Measurements from ENCODE around the gene KLHL4. TPM values are rescaled to one million over a fixed set of nuclear protein-coding genes. Genes with fewer than 3 reads are reported as not detected.

KLHL4 gene
- total RNA-seq, 1 experiment from 2014 or later, result 0.10 TPM

DNA sequence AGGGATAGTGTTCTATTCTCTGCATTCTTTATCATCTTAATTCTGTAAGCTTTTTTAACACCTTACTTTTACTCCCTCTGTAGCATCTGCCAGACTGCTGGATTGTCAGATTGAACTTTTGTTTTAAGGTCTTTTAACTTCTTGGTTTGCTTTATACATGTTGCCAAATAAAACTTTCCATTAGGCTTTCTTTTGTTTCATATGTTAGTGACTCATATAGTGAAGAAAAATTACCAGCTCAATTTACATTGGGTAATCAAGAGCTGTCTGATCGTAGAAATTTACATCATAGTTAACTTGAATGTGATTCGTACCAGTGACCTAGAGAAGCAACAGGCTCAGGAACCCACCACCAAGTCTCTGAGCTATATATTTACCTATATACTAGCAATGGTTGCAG, 28.5 kb upstream of the KLHL4 start:
- RAD21 ChIA-PET (ENCODE audit: low non-redundant PET in 1 of 2, low total read pairs in 2 of 2, uncharacterized antibody in 2 of 2, unreplicated experiment in 2 of 2), result no interaction called here
- Histone ChIP-seq H3K9me2 (ENCODE audit: insufficient read depth) (no peaks in the 10 kb centered on the region), H3K9me3 (ENCODE audit: control insufficient read depth in 1 of 2, insufficient read depth in 1 of 2, low read depth in 1 of 2, low read length in 2 of 2) (no peaks in the 10 kb centered on the region), H2AFZ (ENCODE audit: low read depth, low read length, poor library complexity, severe bottlenecking) (no peak overlapping the region), H3K27ac (ENCODE audit: low read depth, low read length) (no peak overlapping the region), H3K4me1 (ENCODE audit: control insufficient read depth in 1 of 2, insufficient read depth in 2 of 2, low read length in 2 of 2) (no peaks in the 10 kb centered on the region), H3K27me3 (ENCODE audit: insufficient read depth, low read length) (no peaks in the 10 kb centered on the region), H3K79me2 (ENCODE audit: insufficient read depth, low read length) (no peaks in the 10 kb centered on the region), H3K9ac (ENCODE audit: low read length) (no peak overlapping the region), H4K20me1 (ENCODE audit: insufficient read depth) (no peaks in the 10 kb centered on the region), H3K4me2 (ENCODE audit: low read length) (no peak overlapping the region), H3K4me3 (replicated peaks in 1 of 2; ENCODE audit: low read depth in 1 of 2, low read length in 2 of 2) (no peak overlapping the region), H3K36me3 (ENCODE audit: control insufficient read depth in 1 of 2, insufficient read depth in 2 of 2, low read length in 2 of 2) (no peaks in the 10 kb centered on the region)
- POLR2A ChIA-PET, result no interaction called here
- intact Hi-C loops (cut with micrococcal nuclease), result no loop called here
- ATAC-seq (no peak), DNase-seq (ENCODE audit: low read depth, low spot score) (no peak)
- CTCF ChIA-PET, result no interaction called here
- TF ChIP-seq, protein P1, sequence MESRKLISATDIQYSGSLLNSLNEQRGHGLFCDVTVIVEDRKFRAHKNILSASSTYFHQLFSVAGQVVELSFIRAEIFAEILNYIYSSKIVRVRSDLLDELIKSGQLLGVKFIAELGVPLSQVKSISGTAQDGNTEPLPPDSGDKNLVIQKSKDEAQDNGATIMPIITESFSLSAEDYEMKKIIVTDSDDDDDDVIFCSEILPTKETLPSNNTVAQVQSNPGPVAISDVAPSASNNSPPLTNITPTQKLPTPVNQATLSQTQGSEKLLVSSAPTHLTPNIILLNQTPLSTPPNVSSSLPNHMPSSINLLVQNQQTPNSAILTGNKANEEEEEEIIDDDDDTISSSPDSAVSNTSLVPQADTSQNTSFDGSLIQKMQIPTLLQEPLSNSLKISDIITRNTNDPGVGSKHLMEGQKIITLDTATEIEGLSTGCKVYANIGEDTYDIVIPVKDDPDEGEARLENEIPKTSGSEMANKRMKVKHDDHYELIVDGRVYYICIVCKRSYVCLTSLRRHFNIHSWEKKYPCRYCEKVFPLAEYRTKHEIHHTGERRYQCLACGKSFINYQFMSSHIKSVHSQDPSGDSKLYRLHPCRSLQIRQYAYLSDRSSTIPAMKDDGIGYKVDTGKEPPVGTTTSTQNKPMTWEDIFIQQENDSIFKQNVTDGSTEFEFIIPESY (IDR thresholded peaks at IDR 0.05; ENCODE audit: extremely low read depth, insufficient replicate concordance, low read length), result no peak
- no peak for TF ChIP-seq JUND (IDR thresholded peaks at IDR 0.05)
- no peak for TF ChIP-seq ZNF274 (IDR thresholded peaks at IDR 0.05; ENCODE audit: low read depth, low read length)
- no TSS peak for BruUV-seq (replicated peaks)

DNA sequence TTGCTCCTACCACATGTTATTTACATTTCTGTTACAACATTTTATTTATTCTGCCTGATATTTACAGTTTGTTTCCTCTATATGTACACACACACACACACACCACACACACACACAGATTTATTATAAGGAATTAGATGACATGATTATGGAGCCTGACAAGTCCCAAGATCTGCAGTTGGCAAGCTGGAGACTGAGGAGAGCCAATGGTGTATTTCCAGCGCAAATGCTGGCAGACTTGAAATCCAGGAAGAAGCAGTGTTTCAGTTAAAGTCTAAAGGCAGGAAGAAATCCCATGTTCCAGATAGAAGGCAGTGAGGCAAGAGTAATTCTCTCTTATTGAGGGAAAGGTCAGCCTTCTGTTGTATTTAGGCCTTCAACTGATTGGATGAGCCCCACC, 1.8 kb upstream of the KLHL4 start:
- no peak overlapping the region for H3K9ac ChIP-seq (ENCODE audit: low read length)
- CTCF ChIA-PET, result no interaction called here
- H3K27me3 ChIP-seq (ENCODE audit: insufficient read depth, low read length), result no peaks in the 10 kb centered on the region
- H3K79me2 ChIP-seq (ENCODE audit: insufficient read depth, low read length), result no peaks in the 10 kb centered on the region
- H2AFZ ChIP-seq (ENCODE audit: low read depth, low read length, poor library complexity, severe bottlenecking), result no peak overlapping the region
- ATAC-seq, result no peak
- TF ChIP-seq POLR2A (IDR thresholded peaks at IDR 0.05; ENCODE audit: borderline replicate concordance, extremely low read depth, insufficient read depth, insufficient read length) (no peak), ZFX (IDR thresholded peaks at IDR 0.05) (no peak)
- TF ChIP-seq, protein P2, sequence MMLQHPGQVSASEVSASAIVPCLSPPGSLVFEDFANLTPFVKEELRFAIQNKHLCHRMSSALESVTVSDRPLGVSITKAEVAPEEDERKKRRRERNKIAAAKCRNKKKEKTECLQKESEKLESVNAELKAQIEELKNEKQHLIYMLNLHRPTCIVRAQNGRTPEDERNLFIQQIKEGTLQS (IDR thresholded peaks at IDR 0.05), result no peak
- TF ChIP-seq, protein P1 (IDR thresholded peaks at IDR 0.05; ENCODE audit: extremely low read depth, insufficient replicate concordance, low read length), result no peak
- no peak overlapping the region for H3K27ac ChIP-seq (ENCODE audit: low read depth, low read length)
- no peaks in the 10 kb centered on the region for H3K4me1 ChIP-seq (ENCODE audit: control insufficient read depth in 1 of 2, insufficient read depth in 2 of 2, low read length in 2 of 2)
- BruUV-seq (replicated peaks), result no TSS peak
- no peaks in the 10 kb centered on the region for H3K9me2 ChIP-seq (ENCODE audit: insufficient read depth)
- H3K9me3 ChIP-seq (ENCODE audit: control insufficient read depth in 1 of 2, insufficient read depth in 1 of 2, low read depth in 1 of 2, low read length in 2 of 2), result no peaks in the 10 kb centered on the region
- H3K4me2 ChIP-seq (ENCODE audit: low read length), result no peak overlapping the region
- H3K4me3 ChIP-seq (replicated peaks in 1 of 2; ENCODE audit: low read depth in 1 of 2, low read length in 2 of 2), result no peak overlapping the region
- DNase-seq (ENCODE audit: low read depth, low spot score), result no peak
- POLR2A ChIA-PET, result no interaction called here
- no peaks in the 10 kb centered on the region for H4K20me1 ChIP-seq (ENCODE audit: insufficient read depth)
- intact Hi-C loops (cut with micrococcal nuclease), result no loop called here
- RAD21 ChIA-PET (ENCODE audit: low non-redundant PET in 1 of 2, low total read pairs in 2 of 2, uncharacterized antibody in 2 of 2, unreplicated experiment in 2 of 2), result no interaction called here
- H3K36me3 ChIP-seq (ENCODE audit: control insufficient read depth in 1 of 2, insufficient read depth in 2 of 2, low read length in 2 of 2), result no peaks in the 10 kb centered on the region
